Measurements from ENCODE around the gene METAP1.
"Not testable (repeated sequence)": the region's sequence is repeated elsewhere in the genome, so short reads cannot be mapped to it uniquely, and the experiment has no call there.

METAP1 gene

DNA sequence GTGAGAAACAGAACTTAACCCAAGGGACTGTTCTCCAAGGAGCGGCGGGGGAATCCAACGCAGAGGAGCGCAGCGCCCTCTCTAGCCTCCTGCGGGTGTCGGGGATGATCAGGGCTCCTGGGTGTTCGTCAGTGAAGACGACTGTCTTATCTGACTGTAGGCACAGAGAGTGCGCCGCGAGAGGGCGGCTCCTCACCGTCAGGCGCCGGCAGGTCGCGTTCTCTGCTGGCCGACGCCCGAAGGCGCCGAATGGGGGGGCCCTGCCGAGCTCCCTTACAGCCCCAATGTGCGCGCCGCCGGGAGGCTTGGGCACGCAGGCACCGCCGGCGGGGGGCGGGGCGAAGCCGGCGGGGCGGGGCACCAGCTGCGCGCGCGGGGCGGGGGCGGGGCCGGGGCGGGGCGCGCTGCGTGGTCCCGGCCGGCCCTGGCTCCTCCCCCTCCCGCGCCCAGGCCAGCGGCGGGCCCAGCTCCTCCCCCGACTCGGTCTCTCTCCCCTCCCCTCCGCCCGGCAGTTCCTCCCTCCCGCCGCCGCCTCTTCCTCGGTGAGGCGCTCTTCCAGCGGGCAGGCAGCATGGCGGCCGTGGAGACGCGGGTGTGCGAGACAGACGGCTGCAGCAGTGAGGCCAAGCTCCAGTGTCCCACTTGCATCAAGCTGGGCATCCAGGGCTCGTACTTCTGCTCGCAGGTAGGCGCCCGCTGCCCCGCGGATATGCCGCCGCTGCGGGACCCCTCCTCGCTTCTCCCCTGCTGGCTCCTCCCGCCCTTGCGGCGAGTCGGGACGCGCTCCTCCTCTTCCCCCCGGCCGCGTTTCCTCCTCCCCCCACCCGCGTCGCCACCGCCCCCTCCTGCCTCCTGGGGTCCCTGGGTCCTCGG is at the start of gene METAP1:
TSS of gene METAP1 (plus strand) at position 539 of the 873 bp plus-strand sequence. CDS start at position 572, 33 bp downstream.
- DNase-seq, result peak; percentile 96 to 98

- DNase-seq, result no peak
Measured at GRCh38 chr4:98946359-98946758, 49.2 kb upstream of the METAP1 start.

DNA sequence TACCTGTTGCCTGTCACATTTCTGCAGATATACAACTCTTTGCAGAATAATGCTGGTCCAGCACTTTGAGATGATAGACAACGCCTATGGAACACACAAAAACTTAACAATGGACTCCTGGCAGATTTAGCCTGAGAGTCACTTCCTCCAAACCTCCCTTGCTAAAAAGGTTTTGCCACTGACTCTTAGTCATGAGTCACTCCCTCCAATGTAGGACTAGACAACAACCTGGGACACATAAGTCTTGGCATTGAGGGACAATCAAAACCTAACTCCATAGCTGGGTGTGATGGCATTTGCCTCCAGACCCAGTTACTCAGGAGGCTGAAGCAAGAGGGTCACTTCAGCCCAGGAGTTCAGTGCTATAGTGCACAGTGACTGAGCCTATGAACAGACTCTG is 44.6 kb upstream of the METAP1 start:
- DNase-seq, result no peak

GRCh38 chr4:98951710-98952109 is 43.8 kb upstream of the METAP1 start:
- no peak for DNase-seq

DNA sequence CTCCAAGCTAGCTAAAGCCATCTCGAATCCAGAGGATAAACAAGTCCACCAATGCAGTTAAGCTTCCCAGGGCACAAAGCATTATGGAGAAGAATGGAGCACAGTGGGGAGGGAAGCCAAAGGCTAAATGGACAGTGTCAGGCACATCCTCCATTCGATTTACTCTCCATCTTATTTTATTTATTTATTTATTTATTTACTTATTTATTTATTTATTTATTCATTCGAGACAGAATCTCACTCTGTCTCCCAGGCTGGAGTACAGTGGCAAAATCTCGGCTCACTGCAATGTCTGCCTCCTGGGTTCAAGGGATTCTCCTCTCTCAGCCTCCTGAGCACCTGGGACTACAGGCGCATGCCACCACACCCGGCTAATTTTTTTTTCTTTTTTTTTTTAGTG is 40.3 kb upstream of the METAP1 start:
- DNase-seq, result no peak

GRCh38 chr4:98958065-98958464 is 37.5 kb upstream of the METAP1 start:
- DNase-seq, result no peak

- no peak for DNase-seq
Measured at GRCh38 chr4:98959411-98959810, 36.1 kb upstream of the METAP1 start.

DNA sequence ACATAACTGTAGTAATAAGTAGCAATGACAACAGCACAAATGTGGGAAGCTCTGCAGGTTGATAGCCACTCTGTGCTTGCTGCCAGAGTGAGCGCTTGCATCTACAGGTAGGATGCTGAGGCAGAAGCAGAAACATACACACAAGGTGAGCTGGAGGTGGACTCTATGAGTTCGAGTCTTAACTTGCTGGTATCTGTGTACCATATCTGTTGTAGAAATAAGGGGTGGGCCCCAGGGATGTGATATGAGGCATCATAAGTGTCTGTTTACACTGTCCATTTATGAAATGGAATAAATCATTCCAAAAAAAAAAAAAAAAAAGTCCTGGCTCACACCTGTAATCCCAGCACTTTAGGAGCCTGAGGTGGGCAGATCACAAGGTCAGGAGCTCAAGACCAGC is 33.8 kb upstream of the METAP1 start:
- no peak for DNase-seq

GRCh38 chr4:98963538-98964433 is 31.7 kb upstream of the METAP1 start:
- DNase-seq, result no peak

DNA sequence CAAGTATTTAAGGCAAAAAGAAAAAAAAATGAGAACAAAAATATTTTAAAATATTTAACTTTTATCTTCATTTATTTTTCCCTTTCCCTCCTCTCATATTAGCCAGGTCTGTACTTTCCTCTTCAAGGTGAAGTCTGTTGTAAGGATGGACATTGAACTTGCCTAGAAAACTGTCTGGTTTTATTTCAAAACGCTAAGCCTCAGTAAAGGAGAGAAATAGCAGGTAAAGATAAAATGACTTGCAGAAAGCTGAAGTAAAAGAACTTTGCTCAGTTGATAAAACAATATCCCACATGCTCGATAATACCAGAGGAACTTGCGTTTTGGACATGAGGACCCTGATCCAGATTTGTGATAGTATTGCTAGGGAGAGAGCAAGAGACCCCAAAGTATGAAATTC is 28.6 kb upstream of the METAP1 start:
- DNase-seq, result no peak

DNA sequence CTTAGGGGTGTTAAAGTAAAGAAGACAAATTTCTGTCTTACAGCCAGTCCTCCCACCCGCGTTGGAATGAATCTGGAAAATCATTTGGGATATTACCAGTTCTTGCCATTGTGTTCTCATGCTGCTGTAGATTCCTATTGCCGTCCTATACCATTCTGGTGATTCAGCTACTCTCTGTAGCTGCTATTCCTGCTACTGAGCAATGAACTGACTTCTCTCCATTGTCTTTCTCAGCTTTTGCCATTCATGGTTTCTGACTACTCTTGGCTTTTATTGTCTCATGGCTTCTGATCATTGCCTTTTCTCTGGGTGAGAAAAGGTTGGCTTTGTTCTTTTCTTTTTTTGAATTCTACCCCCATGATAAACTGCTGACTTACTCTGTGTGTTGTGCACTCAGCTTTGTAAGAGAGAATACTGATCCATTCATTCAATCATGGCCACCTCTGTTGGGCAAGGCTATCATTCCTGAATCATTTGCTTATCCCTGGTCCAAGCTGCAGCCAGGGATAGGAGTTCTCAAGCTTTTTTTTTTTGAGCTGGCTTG is 27.7 kb upstream of the METAP1 start:
- no peak for DNase-seq

DNA sequence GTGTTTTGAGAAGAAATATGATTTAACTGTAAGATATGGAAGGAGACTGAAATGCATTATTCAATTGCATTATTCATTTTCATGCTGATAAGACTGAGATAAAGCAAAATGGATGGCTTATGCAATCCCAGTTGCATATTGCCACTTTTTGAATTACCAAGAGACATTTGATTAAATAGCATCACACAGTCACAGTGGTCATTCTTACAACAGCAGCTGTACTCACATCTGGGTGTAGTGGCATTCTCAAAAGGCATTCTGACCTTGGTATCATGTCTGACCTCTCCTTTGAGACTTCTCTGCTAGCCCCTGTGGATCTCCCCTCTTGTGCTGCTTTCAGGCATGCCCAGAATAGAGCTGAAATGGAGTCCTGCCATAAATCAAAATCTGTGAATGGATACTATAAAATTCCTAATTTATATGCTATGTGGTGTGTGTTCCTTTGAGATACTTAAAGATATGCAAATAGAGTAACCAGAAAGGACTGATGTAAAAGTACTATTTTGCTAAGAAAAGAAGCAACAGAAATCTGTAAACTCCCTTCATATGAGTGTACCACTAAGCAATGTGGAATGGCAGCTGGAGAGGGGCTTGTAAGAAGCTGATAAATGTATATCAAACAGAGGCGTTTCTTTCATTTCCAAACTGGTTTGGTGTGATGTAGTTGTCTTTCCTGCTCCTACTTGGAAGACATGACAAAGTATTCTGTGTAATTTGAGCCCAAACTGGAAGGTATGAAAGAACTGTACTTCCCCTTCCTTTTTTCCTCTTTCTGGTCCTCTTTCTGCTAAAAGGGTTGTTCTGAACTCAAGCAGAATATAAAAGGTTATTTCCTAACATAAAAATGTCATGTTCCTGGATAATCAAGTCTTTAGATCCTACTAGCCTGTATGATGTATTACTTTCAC is 25.4 kb upstream of the METAP1 start:
- DNase-seq, result no peak

DNA sequence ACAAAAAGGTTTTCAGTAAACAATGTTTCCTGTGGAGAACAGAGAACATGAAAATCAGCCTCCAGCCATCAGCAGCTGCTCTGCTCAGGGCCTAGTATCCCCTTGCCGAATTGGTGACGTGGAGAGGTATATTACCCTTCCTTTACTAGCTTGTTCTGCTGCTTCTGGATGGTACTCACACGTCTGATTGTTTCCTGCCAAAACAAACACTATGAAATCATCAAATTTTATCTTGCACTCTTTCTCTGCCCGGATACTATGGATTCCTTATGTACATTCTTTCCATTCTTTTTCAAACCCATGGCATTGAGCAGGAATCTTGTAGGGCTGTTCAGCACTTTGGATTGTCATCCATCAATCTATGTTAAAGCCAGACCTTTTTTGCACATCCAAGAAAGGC is 18.8 kb upstream of the METAP1 start:
- DNase-seq, result no peak

DNA sequence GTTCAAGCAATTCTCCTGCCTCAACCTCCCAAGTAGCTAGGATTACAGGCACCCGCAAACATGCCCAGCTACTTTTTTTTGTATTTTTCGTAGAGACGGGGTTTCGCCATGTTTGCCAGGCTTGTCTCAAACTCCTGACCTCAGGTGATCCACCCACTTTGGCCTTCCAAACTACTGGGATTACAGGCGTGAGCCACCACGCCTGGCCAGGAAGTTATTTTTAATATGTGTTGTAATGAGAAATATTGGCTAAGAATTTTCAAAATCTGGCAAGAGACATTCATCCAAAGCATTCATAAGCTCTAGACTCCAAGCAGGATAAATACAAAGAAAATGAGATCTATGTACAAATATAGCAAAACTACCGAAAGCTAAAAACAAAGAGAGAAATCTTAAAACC is 18.0 kb upstream of the METAP1 start:
- no peak for DNase-seq

- no peak for DNase-seq
Measured at GRCh38 chr4:98987720-98988119, 7.8 kb upstream of the METAP1 start.

DNA sequence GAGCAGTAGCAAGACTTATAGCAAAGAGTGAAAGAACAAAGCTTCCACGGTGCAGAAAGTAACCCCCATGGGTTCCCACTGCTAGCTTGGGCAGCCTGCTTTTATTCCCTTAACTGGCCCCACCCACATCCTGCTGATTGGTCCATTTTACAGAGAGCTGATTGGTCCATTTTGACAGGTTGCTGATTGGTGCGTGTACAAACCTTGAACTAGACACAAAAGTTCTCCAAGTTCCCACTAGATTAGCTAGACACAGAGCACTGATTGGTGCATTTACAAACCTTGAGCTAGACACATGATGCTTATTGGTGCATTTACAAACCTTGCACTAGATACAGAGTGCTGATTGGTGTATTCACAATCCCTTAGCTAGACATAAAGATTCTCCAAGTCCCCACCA is 2.7 kb upstream of the METAP1 start:
- not testable (repeated sequence) for DNase-seq

- no peak for DNase-seq
Measured at GRCh38 chr4:98993419-98994071, 2.0 kb upstream of the METAP1 start.

GRCh38 chr4:98994474-98995182 is 893 bp upstream of the METAP1 start:
- DNase-seq, result no peak

DNA sequence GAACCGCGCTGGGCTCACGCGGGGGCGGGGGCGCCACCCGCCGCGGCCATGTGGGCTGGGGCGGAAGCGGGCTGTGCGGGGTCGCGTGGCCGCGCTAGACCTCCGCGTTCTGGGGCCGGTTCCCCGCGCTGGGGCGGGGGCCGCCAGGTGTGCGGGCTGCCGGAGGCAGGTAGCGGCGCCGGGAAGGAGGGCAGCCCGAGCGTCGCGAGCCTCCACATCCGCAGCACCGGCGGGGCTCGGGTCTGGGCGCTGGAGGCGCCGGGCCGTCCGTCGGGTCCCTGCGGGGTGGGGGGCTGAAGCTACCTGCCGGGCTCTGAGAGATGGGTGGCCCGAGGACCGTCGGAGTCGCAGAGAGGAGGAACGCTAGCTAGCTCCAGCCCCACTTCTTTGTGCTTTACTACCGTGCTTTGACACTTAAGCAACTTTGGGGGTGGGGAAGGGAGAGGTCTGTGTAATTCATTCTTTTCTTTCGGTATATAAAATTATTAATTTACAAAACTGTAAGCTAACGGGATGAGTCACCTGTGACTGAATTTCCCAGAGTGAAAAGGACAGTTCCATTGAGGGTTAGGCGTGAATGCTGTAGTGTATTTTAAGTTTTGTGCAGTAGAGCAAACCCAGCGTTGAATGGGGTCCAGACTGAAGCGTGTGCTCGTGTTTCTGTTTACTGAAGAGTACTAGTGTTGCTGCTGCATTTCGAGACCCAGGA is 689 bp downstream of the METAP1 start:
- DNase-seq, result peak; percentile 37 to 41

GRCh38 chr4:98996765-98997068 is 1.2 kb downstream of the METAP1 start:
- DNase-seq, result no peak

DNA sequence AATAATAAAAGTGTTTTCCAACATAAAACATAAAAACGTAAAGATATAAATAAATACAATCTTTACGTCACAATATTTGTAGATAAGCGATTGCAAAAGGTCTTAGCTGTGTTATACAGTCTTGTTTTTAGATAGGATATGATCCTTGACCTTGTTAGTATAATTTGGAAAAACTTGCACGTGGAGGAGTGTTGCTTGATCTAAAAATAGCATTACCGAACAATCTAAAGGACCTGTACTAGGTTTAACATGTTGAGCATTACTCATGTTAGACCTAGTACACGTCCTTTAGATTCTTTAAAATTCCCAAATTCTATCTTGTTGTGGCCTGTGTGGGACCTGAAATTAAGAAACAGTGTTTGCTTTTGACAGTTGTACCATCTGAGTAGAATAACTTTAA is 1.6 kb downstream of the METAP1 start:
- no peak for DNase-seq
